HepG2 (cell line): ENCODE measurements around the gene DLG5. TPM values are rescaled to one million over a fixed set of nuclear protein-coding genes. Genes with fewer than 3 reads are reported as not detected.
A peak's percentile ranks its signal among the peaks of the same experiment; 100 is the strongest.

Source experiments
- AHR ChIP-seq: IDR thresholded peaks from 2 replicates; pipeline ENCODE4 v1.6.1; 2018; ENCODE audit warnings: missing genetic modification reagents, missing compliant biosample characterization
- KLF13 ChIP-seq: sonication (generic); formaldehyde crosslinking; IDR thresholded peaks from 2 replicates; pipeline ENCODE4 v1.4.0; 2020; ENCODE audit warnings: mild to moderate bottlenecking, missing genetic modification reagents
- KLF16 ChIP-seq, 2 experiments: sonication (generic) in 1 of 2; formaldehyde crosslinking in 1 of 2; IDR thresholded peaks; 2 replicates each; pipeline versions ENCODE4 v1.6.1 to v1.8.0; 2016 to 2023; ENCODE audit warnings: missing genetic modification reagents in 2 of 2, missing compliant biosample characterization in 1 of 2
- NR2F6 ChIP-seq, 2 experiments: IDR thresholded peaks; 2 replicates each; pipeline ENCODE4 v1.6.1; 2016; ENCODE audit warnings: antibody characterized with exemption in 1 of 2, mild to moderate bottlenecking in 1 of 2
- PHB2 ChIP-seq: fragments of 450-650 bp; IDR thresholded peaks from 2 replicates; pipeline ENCODE4 v1.6.1; 2018; ENCODE audit not compliant: partially characterized antibody
- SRSF1 ChIP-seq: fragments of 200-400 bp; formaldehyde crosslinking; optimal IDR thresholded peaks from 2 replicates; pipeline ENCODE3; 2017; ENCODE audit warnings: mild to moderate bottlenecking, low read depth, low read length, moderate library complexity
- TSC22D2 ChIP-seq: sonication (generic); formaldehyde crosslinking; IDR thresholded peaks from 2 replicates; pipeline ENCODE4 v1.5.1; 2020; ENCODE audit warnings: missing genetic modification reagents, mild to moderate bottlenecking, borderline replicate concordance
- ZBTB8A ChIP-seq: sonication (generic); formaldehyde crosslinking; IDR thresholded peaks from 2 replicates; pipeline ENCODE4 v1.4.0; 2020; ENCODE audit warnings: mild to moderate bottlenecking, low read depth, missing genetic modification reagents, borderline replicate concordance
- ZNF101 ChIP-seq: sonication (generic); formaldehyde crosslinking; IDR thresholded peaks from 2 replicates; pipeline ENCODE4 v1.4.0; 2020; ENCODE audit warnings: mild to moderate bottlenecking, low read depth, missing genetic modification reagents, borderline replicate concordance
- ZNF24 ChIP-seq: fragments of 450-650 bp; IDR thresholded peaks from 2 replicates; pipeline ENCODE4 v1.6.1; 2017; ENCODE audit warnings: antibody characterized with exemption, mild to moderate bottlenecking
- ZNF317 ChIP-seq: sonication (generic); formaldehyde crosslinking; IDR thresholded peaks from 2 replicates; pipeline ENCODE4 v1.5.0; 2020; ENCODE audit warnings: mild to moderate bottlenecking, missing genetic modification reagents
- ZNF446 ChIP-seq: sonication (generic); formaldehyde crosslinking; IDR thresholded peaks from 2 replicates; pipeline ENCODE4 v1.5.0; 2020; ENCODE audit warnings: mild to moderate bottlenecking, missing genetic modification reagents
- ZNF747 ChIP-seq: sonication (generic); formaldehyde crosslinking; IDR thresholded peaks from 2 replicates; pipeline ENCODE4 v1.8.1; 2023; ENCODE audit warnings: missing genetic modification reagents, mild to moderate bottlenecking, borderline replicate concordance
- polyA plus RNA-seq, 8 experiments: library from polyadenylated mRNA; depleted of rRNA in 3 of 8; stranded (reverse) in 7 of 8; unstranded in 1 of 8; fragments of >200 nt; fragmentation: Illumina TruSeq in 4 of 8; extraction: Trizol in 4 of 8; gene quantifications; 2 replicates each; pipeline versions ENCODE4 v1.2.1 to v1.2.3, GENCODE V29; 2011 to 2016; ENCODE audit warnings: low read depth in 4 of 8, missing spikeins in 1 of 8, mixed read lengths in 1 of 8; ENCODE audit not compliant: insufficient read depth in 1 of 8
- total RNA-seq, 5 experiments: library from RNA; depleted of rRNA; stranded (reverse); fragments of >200 nt; fragmentation: Illumina TruSeq; extraction: Trizol; gene quantifications; 2 replicates each; pipeline ENCODE4 v1.2.3, GENCODE V29; 2016; ENCODE audit warnings: low read depth in 1 of 5
- TF ChIP-seq, protein P1 (sequence below): sonication (generic); formaldehyde crosslinking; IDR thresholded peaks from 2 replicates; pipeline ENCODE4 v1.8.0; 2022; ENCODE audit warnings: missing genetic modification reagents, low read depth, mild to moderate bottlenecking, borderline replicate concordance
- TF ChIP-seq, protein P2 (sequence below): sonication (generic); formaldehyde crosslinking; IDR thresholded peaks from 2 replicates; pipeline ENCODE4 v1.8.0; 2022; ENCODE audit warnings: mild to moderate bottlenecking, missing genetic modification reagents; ENCODE audit not compliant: insufficient replicate concordance
- TF ChIP-seq, protein P3 (sequence below): fragments of 450-650 bp; IDR thresholded peaks from 2 replicates; pipeline ENCODE4 v1.6.1; 2017; ENCODE audit warnings: mild to moderate bottlenecking
- TF ChIP-seq, protein P4 (sequence below): sonication (generic); formaldehyde crosslinking; IDR thresholded peaks from 2 replicates; pipeline ENCODE4 v1.5.1; 2020; ENCODE audit warnings: mild to moderate bottlenecking, missing genetic modification reagents, moderate library complexity

Gene DLG5
- total and polyA plus RNA-seq, 2 of the 13 experiments (the other 11 are each of a cell fraction or from before 2014, with no cell fraction given): 15.5 to 18.2 TPM

DNA sequence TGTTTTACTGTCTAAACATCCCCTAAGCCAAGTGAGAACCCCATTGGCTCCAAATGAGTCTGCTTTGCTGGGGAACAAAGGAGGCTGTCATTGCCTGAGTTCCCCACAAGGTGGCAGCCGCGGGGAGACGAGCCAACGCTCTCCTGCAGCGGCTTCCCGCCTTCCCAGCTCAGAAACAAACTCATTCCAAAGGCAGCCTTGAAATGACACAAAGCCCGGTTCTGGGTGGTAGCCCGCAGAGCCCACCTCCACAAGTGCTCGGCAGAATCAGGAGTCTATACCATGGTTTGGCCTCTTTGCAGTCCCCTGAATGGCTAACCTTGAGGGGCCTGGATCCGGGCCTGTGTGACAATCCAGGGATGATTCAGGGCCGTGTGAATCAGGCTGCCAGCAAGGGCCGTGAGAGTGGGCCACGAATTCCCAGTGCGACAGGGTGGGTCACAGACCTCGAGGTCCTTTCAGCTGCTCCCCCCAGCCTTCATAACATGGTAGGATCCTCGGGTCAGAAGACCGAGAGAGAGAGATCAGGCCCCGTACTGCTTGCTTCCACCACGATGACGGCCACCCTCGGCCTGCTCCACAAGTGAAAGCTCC is 79.7 kb downstream of the DLG5 start (continued):
- TF ChIP-seq, protein P1, sequence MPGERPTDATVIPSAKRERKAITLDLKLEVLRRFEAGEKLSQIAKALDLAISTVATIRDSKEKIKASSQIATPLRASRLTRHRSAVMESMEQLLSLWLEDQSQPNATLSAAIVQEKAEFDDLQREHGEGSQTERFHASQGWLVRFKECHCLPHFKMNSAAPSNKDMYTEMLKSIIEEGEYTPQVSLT (CRISPR knock-in tag): no peak
- TF ChIP-seq, protein P2, sequence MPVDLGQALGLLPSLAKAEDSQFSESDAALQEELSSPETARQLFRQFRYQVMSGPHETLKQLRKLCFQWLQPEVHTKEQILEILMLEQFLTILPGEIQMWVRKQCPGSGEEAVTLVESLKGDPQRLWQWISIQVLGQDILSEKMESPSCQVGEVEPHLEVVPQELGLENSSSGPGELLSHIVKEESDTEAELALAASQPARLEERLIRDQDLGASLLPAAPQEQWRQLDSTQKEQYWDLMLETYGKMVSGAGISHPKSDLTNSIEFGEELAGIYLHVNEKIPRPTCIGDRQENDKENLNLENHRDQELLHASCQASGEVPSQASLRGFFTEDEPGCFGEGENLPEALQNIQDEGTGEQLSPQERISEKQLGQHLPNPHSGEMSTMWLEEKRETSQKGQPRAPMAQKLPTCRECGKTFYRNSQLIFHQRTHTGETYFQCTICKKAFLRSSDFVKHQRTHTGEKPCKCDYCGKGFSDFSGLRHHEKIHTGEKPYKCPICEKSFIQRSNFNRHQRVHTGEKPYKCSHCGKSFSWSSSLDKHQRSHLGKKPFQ: no peak
- TF ChIP-seq ZNF446 (CRISPR knock-in tag): no peak
- TF ChIP-seq PHB2: no peak
- TF ChIP-seq, protein P3, sequence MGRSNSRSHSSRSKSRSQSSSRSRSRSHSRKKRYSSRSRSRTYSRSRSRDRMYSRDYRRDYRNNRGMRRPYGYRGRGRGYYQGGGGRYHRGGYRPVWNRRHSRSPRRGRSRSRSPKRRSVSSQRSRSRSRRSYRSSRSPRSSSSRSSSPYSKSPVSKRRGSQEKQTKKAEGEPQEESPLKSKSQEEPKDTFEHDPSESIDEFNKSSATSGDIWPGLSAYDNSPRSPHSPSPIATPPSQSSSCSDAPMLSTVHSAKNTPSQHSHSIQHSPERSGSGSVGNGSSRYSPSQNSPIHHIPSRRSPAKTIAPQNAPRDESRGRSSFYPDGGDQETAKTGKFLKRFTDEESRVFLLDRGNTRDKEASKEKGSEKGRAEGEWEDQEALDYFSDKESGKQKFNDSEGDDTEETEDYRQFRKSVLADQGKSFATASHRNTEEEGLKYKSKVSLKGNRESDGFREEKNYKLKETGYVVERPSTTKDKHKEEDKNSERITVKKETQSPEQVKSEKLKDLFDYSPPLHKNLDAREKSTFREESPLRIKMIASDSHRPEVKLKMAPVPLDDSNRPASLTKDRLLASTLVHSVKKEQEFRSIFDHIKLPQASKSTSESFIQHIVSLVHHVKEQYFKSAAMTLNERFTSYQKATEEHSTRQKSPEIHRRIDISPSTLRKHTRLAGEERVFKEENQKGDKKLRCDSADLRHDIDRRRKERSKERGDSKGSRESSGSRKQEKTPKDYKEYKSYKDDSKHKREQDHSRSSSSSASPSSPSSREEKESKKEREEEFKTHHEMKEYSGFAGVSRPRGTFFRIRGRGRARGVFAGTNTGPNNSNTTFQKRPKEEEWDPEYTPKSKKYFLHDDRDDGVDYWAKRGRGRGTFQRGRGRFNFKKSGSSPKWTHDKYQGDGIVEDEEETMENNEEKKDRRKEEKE: no peak
- 0 out of 4 replicates have a peak, but pooled peaks of 1 of the 2 experiments have one; percentile 21 for TF ChIP-seq KLF16 (CRISPR knock-in tag; IDR thresholded peaks at IDR 0.05)
- no peak for TF ChIP-seq ZNF24
- TF ChIP-seq KLF13: no peak
- TF ChIP-seq, protein P4, sequence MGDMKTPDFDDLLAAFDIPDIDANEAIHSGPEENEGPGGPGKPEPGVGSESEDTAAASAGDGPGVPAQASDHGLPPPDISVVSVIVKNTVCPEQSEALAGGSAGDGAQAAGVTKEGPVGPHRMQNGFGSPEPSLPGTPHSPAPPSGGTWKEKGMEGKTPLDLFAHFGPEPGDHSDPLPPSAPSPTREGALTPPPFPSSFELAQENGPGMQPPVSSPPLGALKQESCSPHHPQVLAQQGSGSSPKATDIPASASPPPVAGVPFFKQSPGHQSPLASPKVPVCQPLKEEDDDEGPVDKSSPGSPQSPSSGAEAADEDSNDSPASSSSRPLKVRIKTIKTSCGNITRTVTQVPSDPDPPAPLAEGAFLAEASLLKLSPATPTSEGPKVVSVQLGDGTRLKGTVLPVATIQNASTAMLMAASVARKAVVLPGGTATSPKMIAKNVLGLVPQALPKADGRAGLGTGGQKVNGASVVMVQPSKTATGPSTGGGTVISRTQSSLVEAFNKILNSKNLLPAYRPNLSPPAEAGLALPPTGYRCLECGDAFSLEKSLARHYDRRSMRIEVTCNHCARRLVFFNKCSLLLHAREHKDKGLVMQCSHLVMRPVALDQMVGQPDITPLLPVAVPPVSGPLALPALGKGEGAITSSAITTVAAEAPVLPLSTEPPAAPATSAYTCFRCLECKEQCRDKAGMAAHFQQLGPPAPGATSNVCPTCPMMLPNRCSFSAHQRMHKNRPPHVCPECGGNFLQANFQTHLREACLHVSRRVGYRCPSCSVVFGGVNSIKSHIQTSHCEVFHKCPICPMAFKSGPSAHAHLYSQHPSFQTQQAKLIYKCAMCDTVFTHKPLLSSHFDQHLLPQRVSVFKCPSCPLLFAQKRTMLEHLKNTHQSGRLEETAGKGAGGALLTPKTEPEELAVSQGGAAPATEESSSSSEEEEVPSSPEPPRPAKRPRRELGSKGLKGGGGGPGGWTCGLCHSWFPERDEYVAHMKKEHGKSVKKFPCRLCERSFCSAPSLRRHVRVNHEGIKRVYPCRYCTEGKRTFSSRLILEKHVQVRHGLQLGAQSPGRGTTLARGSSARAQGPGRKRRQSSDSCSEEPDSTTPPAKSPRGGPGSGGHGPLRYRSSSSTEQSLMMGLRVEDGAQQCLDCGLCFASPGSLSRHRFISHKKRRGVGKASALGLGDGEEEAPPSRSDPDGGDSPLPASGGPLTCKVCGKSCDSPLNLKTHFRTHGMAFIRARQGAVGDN (CRISPR knock-in tag): peak; percentile 94
- 0 out of 2 replicates have a peak, but pooled peaks have one; percentile 23 for TF ChIP-seq ZNF317
- TF ChIP-seq TSC22D2 (CRISPR knock-in tag): peak; percentile 35; the same call in 1 of the 2 replicates
- no peak for TF ChIP-seq SRSF1
- no peak for TF ChIP-seq NR2F6 (IDR thresholded peaks at IDR 0.05)
- TF ChIP-seq NR2F6 (CRISPR knock-in tag; IDR thresholded peaks at IDR 0.05): peak; percentile 27; the same call in 1 of the 2 replicates
- TF ChIP-seq AHR (CRISPR knock-in tag): no peak
- TF ChIP-seq ZNF101 (CRISPR knock-in tag): no peak
- TF ChIP-seq ZNF747 (CRISPR knock-in tag): no peak
- TF ChIP-seq ZBTB8A: no peak
